HG03280 (cell line): ENCODE measurements around the gene BCL11A.

ENCODE experiments used
- ATAC-seq: cut with Tn5 transposase; IDR thresholded peaks from one replicate; pipeline ENCODE4 v1.9.1; 2021; ENCODE audit warnings: mild to moderate bottlenecking, moderate library complexity; ENCODE audit not compliant: unreplicated experiment

BCL11A gene

GRCh38 chr2:60548311-60548710 lies 5.1 kb downstream of the BCL11A start:
- ATAC-seq, result no peak

- no peak for ATAC-seq
These were observed 5.6 kb downstream of the BCL11A start for GRCh38 chr2:60547841-60548240.

GRCh38 chr2:60546756-60547420 lies 6.6 kb downstream of the BCL11A start:
- ATAC-seq, result no peak

GRCh38 chr2:60544954-60545560 lies 8.4 kb downstream of the BCL11A start:
- ATAC-seq, result no peak

GRCh38 chr2:60544062-60544461 lies 9.4 kb downstream of the BCL11A start:
- no peak for ATAC-seq

- ATAC-seq, result no peak
These were observed 12.3 kb downstream of the BCL11A start for GRCh38 chr2:60541056-60541651.

- no peak for ATAC-seq
These were observed 13.4 kb downstream of the BCL11A start for GRCh38 chr2:60540074-60540473.

GRCh38 chr2:60539140-60539539 lies 14.3 kb downstream of the BCL11A start:
- ATAC-seq, result no peak

GRCh38 chr2:60538101-60538500 lies 15.4 kb downstream of the BCL11A start:
- no peak for ATAC-seq

GRCh38 chr2:60536746-60537145 lies 16.7 kb downstream of the BCL11A start:
- no peak for ATAC-seq

GRCh38 chr2:60535685-60536312 lies 17.7 kb downstream of the BCL11A start:
- ATAC-seq, result peak; percentile 63

GRCh38 chr2:60534892-60535684 lies 18.4 kb downstream of the BCL11A start:
- no peak for ATAC-seq

GRCh38 chr2:60534052-60534685 lies 19.3 kb downstream of the BCL11A start:
- ATAC-seq, result no peak

GRCh38 chr2:60533101-60534051 lies 20.1 kb downstream of the BCL11A start:
- ATAC-seq, result no peak

GRCh38 chr2:60532421-60532820 lies 21.0 kb downstream of the BCL11A start:
- no peak for ATAC-seq

- no peak for ATAC-seq
These were observed 21.7 kb downstream of the BCL11A start for GRCh38 chr2:60531701-60532133.

GRCh38 chr2:60530660-60531281 lies 22.7 kb downstream of the BCL11A start:
- ATAC-seq, result no peak

GRCh38 chr2:60529785-60530627 lies 23.4 kb downstream of the BCL11A start:
- no peak for ATAC-seq
